SJSA1 (cell line): ENCODE results near the gene CENPS. TPM values are rescaled to one million over a fixed set of nuclear protein-coding genes. Genes with fewer than 3 reads are reported as not detected.
A peak's percentile ranks its signal among the peaks of the same experiment; 100 is the strongest.
"Not testable (repeated sequence)": the region's sequence is repeated elsewhere in the genome, so short reads cannot be mapped to it uniquely, and the experiment has no call there.

Experiments used
- DNase-seq, 2 experiments: peaks; one replicate each; pipeline ENCODE4 v3.0.0-alpha.2; 2015 to 2020; ENCODE audit warnings: low spot score in 2 of 2, low read depth in 1 of 2
- H3K27ac ChIP-seq: fragments of 250-450 bp; sonication (Bioruptor Pico); 2 replicates; pipeline ENCODE4 v1.5.1; 2020; ENCODE audit warnings: mild to moderate bottlenecking, moderate library complexity
- H3K27me3 ChIP-seq: fragments of 250-450 bp; sonication (Bioruptor Pico); replicated peaks from 2 replicates; pipeline ENCODE4 v1.5.1; 2020; ENCODE audit warnings: mild to moderate bottlenecking, moderate library complexity
- H3K36me3 ChIP-seq: fragments of 250-450 bp; sonication (Bioruptor Pico); 2 replicates; pipeline ENCODE4 v1.5.1; 2020; ENCODE audit warnings: mild to moderate bottlenecking
- H3K4me1 ChIP-seq: fragments of 250-450 bp; sonication (Bioruptor Pico); replicated peaks from 2 replicates; pipeline ENCODE4 v1.6.1; 2021; ENCODE audit warnings: mild to moderate bottlenecking
- H3K4me3 ChIP-seq: fragments of 250-450 bp; sonication (Bioruptor Pico); 2 replicates; pipeline ENCODE4 v1.5.1; 2020; ENCODE audit warnings: mild to moderate bottlenecking
- H3K9me3 ChIP-seq: fragments of 250-450 bp; sonication (Bioruptor Pico); replicated peaks from 2 replicates; pipeline ENCODE4 v1.5.1; 2020; ENCODE audit warnings: mild to moderate bottlenecking
- total RNA-seq: library from RNA; depleted of rRNA; stranded (reverse); fragments of >200 nt; shearing (Covaris generic); gene quantifications from 2 replicates; pipeline ENCODE4 v1.2.3, GENCODE V29; 2014

CENPS gene
- total RNA-seq, 1 experiment from 2014 or later, result 14.6 TPM

- Histone ChIP-seq H3K9me3 (no peaks in the 10 kb centered on the region), H3K27me3 (no peaks in the 10 kb centered on the region), H3K4me1 (peaks cover 11% of the 10 kb centered on the region), H3K4me3 (no peak overlapping the region), H3K27ac (no peak overlapping the region), H3K36me3 (no peaks in the 10 kb centered on the region)
- DNase-seq, result no peak
Measured at GRCh38 chr1:10450156-10450814, 20.1 kb downstream of the CENPS start.

DNA sequence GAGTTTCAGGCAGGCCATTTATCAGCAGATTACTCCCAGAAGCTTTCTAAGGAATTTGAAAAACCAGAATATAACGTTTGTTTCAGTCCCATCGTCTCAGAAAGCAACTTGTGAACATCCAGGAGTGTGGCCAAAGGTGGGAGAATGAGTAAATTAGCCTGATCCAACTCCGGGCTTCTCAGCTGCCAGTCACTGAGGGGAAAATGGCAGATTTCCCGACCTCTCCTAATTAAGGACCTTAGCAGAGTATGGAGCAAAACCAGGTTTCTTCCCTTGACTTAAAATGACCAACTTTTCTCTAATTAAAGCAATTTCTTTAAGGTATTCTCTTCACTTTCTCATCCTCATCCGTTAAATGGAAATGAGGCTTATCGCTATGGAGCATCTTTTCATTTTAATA is 20.6 kb downstream of the CENPS start:
- H3K27me3 ChIP-seq, result no peaks in the 10 kb centered on the region
- no peaks in the 10 kb centered on the region for H3K9me3 ChIP-seq
- H3K36me3 ChIP-seq, result no peaks in the 10 kb centered on the region
- peaks cover 11% of the 10 kb centered on the region for H3K4me1 ChIP-seq
- no peak overlapping the region for H3K4me3 ChIP-seq
- no peak for DNase-seq
- no peak overlapping the region for H3K27ac ChIP-seq

- no peaks in the 10 kb centered on the region for H3K9me3 ChIP-seq
- no peak overlapping the region for H3K27ac ChIP-seq
- no peak overlapping the region for H3K4me3 ChIP-seq
- H3K27me3 ChIP-seq, result no peaks in the 10 kb centered on the region
- peak; percentile 33 to 50 for DNase-seq
- H3K36me3 ChIP-seq, result no peaks in the 10 kb centered on the region
- peaks cover 11% of the 10 kb centered on the region for H3K4me1 ChIP-seq
Measured at GRCh38 chr1:10451287-10451686, 21.1 kb downstream of the CENPS start.

- DNase-seq, result no peak
- H3K36me3 ChIP-seq, result peaks cover 24% of the 10 kb centered on the region; the same call in 1 of the 2 replicates
Measured at GRCh38 chr1:10456048-10456447, 25.8 kb downstream of the CENPS start.

DNA sequence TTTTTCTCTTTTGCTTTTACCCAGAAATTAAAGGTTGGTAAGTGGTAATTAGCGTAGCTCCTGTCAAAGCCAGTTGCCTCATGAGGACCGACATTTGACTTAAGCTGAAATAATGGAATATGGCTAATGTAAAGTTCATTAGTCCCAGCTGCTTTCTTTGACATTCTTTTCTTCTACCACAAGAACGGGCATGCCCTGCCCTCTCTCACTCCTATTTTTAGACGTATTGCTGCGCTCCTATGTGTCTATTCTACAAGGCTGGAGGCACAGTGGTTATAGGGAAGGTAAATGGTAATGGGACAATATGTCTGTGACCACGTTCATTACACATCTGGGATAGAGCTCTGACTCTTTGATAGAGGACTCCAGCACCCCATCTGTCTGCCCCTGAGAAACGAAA is 26.4 kb downstream of the CENPS start:
- H3K27me3 ChIP-seq, result no peaks in the 10 kb centered on the region
- no peak for DNase-seq
- H3K36me3 ChIP-seq, result peaks cover 27% of the 10 kb centered on the region
- no peak overlapping the region for H3K4me3 ChIP-seq
- peaks cover 7% of the 10 kb centered on the region for H3K4me1 ChIP-seq
- no peak overlapping the region for H3K27ac ChIP-seq
- no peaks in the 10 kb centered on the region for H3K9me3 ChIP-seq

More at GRCh38 chr1:10456048-10456447, 25.8 kb downstream of the CENPS start:
- peaks cover 13% of the 10 kb centered on the region for H3K4me1 ChIP-seq
- no peak overlapping the region for H3K4me3 ChIP-seq
- H3K27ac ChIP-seq, result no peak overlapping the region
- H3K9me3 ChIP-seq, result no peaks in the 10 kb centered on the region
- H3K27me3 ChIP-seq, result no peaks in the 10 kb centered on the region

DNA sequence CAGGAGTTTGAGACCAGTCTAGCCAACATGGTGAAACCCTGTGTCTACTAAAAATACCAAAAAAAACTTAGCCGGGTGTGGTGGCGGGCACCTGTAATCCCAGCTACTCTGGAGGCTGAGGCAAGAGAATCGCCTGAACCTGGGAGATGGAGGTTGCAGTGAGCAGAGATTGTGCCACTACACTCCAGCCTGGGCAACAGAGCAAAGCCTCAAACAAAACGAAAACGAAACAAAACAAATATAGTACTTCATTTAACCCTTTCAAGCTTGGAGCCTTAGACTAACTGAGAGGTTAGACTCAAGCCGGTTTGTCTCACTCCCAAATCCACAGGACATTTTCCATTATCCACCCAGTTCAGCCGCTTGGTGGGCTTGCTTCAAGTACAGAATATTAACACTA is 27.2 kb downstream of the CENPS start:
- not testable (repeated sequence) for DNase-seq, H3K27ac ChIP-seq, H3K4me3 ChIP-seq, H3K9me3 ChIP-seq, H3K4me1 ChIP-seq, H3K27me3 ChIP-seq
- H3K36me3 ChIP-seq, result peaks cover 33% of the 10 kb centered on the region

DNA sequence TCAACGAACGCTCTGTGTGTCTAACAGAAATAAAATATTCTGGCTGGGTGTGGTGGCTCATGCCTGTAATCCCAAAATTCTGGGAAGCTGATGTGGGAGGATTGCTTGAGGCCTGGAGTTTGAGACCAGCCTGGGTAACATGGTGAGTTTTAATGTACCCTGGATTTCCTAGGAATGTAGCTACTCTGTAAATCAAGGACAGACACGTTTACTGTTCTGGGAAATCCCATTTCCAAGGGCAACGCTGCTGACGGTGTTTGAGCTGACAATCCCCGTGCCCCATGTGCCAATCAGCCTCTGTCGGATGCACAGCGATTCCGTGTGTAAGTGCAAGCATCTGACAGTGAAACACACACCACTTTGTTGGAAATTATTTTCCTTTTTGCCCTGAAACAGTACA is 27.6 kb downstream of the CENPS start:
- Histone ChIP-seq H3K36me3 (peaks cover 37% of the 10 kb centered on the region), H3K4me3 (no peak overlapping the region)
- DNase-seq, result no peak

GRCh38 chr1:10459184-10459583 is 29.0 kb downstream of the CENPS start:
- Histone ChIP-seq H3K9me3 (no peaks in the 10 kb centered on the region), H3K27ac (no peak overlapping the region), H3K4me3 (no peak overlapping the region), H3K27me3 (no peaks in the 10 kb centered on the region), H3K4me1 (peaks cover 6% of the 10 kb centered on the region), H3K36me3 (peaks cover 47% of the 10 kb centered on the region)
- peak in 1 of 2 experiments; percentile 29 for DNase-seq

More for the DNA sequence above, 27.6 kb downstream of the CENPS start:
- no peaks in the 10 kb centered on the region for H3K27me3 ChIP-seq
- H3K4me1 ChIP-seq, result peaks cover 6% of the 10 kb centered on the region
- no peak overlapping the region for H3K27ac ChIP-seq
- no peaks in the 10 kb centered on the region for H3K9me3 ChIP-seq

GRCh38 chr1:10467078-10467477 is 36.8 kb downstream of the CENPS start:
- Histone ChIP-seq H3K27ac (no peak overlapping the region), H3K4me3 (no peak overlapping the region)

GRCh38 chr1:10470043-10470442 is 39.8 kb downstream of the CENPS start:
- Histone ChIP-seq H3K27ac (no peak overlapping the region), H3K4me3 (no peak overlapping the region), H3K27me3 (no peaks in the 10 kb centered on the region), H3K9me3 (no peaks in the 10 kb centered on the region), H3K4me1 (peaks cover 12% of the 10 kb centered on the region), H3K36me3 (peaks cover 37% of the 10 kb centered on the region)
- no peak for DNase-seq

More at GRCh38 chr1:10467078-10467477, 36.8 kb downstream of the CENPS start:
- Histone ChIP-seq H3K4me1 (peaks cover 9% of the 10 kb centered on the region), H3K36me3 (peaks cover 64% of the 10 kb centered on the region), H3K27me3 (no peaks in the 10 kb centered on the region), H3K9me3 (no peaks in the 10 kb centered on the region)
- DNase-seq, result no peak

- no peaks in the 10 kb centered on the region for H3K9me3 ChIP-seq
- H3K27ac ChIP-seq, result peak overlapping the region; percentile 3; the same call in 1 of the 2 replicates
- peaks cover 19% of the 10 kb centered on the region for H3K4me1 ChIP-seq
- H3K27me3 ChIP-seq, result no peaks in the 10 kb centered on the region
- DNase-seq, result peak in 1 of 2 experiments; percentile 33
- peaks cover 22% of the 10 kb centered on the region for H3K36me3 ChIP-seq
- H3K4me3 ChIP-seq, result peak overlapping the region; percentile 70
Measured at GRCh38 chr1:10471411-10472219, 41.4 kb downstream of the CENPS start.

- Histone ChIP-seq H3K27ac (peak within 1 kb of the TSS; percentile 3; the same call in 1 of the 2 replicates), H3K9me3 (no peaks in the 10 kb centered on the region), H3K36me3 (peaks cover 18% of the 10 kb centered on the region), H3K4me1 (peaks cover 19% of the 10 kb centered on the region), H3K4me3 (peak within 1 kb of the TSS; percentile 70), H3K27me3 (no peaks in the 10 kb centered on the region)
- peak; percentile 92 to 95 for DNase-seq
Measured at GRCh38 chr1:10472220-10473144, 42.2 kb downstream of the CENPS start, which contains the start of gene DFFA. Gene DFFA, minus strand, starts transcription at chr1:10472529. Its CDS starts 71 bp downstream, at chr1:10472458.

GRCh38 chr1:10473145-10473765 is 43.0 kb downstream of the CENPS start:
- Histone ChIP-seq H3K4me1 (peaks cover 19% of the 10 kb centered on the region), H3K4me3 (no peak overlapping the region), H3K9me3 (no peaks in the 10 kb centered on the region), H3K27ac (no peak overlapping the region), H3K36me3 (peaks cover 11% of the 10 kb centered on the region), H3K27me3 (no peaks in the 10 kb centered on the region)
- no peak for DNase-seq
